Stimulated activated CD4-positive, alpha-beta T cell treated with anti-CD3 and anti-CD28 coated beads, Interleukin-4, amount 100 ng/mL, for 4 hours (primary cell): ENCODE results near the gene SCGB1D4.

Source experiments
- DNase-seq, 2 experiments: peaks; one replicate each; pipeline ENCODE4 v3.0.0-alpha.2; 2020

The SCGB1D4 gene

DNA sequence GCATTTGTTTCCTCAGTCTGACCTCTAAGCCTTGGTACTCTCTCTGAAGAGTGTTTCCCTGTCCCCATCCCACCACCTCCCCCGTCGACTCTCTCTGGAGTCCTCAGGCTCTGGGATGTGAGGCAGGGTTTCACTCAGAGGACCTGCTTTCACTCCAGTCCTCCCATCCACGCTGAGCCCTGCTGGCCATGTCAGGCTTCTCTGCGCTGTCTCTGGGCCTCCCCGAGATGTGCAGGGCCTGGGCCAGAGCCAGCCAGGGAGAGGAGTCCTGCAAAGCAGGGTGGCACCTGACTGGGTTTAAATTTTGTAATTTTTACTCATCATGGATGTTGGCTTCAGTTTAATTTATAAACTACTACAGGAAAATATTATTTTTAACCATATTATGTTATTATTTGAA lies 25.6 kb downstream of the SCGB1D4 start:
- no peak for DNase-seq

DNA sequence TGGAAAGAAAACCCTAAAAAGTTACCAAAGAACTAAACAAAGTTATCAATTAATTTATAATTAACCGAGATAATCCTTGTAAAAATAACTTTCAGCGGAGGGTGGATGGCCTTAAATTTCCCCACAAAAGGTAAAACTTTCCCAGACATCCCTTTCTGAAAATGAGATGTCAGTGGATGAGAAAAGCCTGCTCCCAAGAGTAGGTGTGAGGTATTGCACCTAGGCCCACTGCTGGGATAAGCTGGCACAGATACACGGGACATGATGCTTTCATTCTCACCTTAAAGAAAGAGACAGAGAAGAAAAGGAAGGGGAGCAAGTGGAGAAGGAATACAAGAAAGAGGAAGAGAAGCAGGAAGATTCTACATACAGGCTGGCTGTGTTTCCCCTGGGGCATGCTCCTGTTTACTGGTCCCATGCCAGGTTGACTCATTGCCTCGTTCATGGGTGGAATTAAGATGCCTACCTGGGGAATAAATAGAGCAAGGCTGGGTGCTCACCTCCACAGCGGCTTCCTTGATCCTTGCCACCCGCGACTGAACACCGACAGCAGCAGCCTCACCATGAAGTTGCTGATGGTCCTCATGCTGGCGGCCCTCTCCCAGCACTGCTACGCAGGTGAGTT lies 29.1 kb downstream of the SCGB1D4 start, which contains the start of gene SCGB2A2:
TSS of gene SCGB2A2 (plus strand) at position 505 of the 625 bp plus-strand sequence. CDS start at position 564, 59 bp downstream.
- no peak for DNase-seq

DNA sequence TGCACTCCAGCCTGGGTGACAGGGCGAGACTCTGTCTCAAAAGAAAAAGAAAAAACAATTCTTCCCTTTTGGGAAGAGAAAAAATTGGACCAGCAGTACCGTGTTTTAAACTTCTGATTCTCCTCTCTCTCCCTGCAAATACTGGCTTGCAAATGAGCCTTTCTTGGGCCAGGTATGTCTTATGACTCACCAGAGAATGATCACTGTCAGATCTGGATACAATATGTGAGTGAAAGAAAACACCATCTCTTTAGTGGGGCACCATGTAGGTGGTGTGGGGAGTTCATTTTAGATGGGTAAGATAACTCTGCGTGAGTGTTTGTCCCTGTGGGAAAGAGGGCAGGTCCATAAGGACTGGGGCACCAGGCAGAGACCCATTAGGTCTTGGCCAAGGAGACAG lies 31.3 kb downstream of the SCGB1D4 start:
- no peak for DNase-seq

DNA sequence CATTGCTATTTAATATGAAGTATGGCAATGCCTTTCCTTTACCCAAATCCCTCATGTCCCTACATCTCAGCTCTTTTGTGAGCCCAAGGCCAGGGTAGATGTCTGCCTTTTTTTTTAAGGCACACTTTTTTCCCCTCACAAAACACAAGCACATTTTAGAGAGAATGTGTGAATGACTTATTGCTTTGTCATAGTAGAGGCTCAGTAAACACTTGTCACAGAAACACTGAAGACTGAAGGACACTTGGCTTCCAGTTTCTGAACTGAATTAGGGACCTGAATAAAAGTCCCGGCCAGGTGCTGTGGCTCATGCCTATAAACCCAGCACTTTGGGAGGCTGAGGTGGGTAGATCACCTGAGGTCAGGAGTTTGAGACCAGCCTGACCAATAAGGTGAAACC lies 31.8 kb downstream of the SCGB1D4 start:
- no peak for DNase-seq

DNA sequence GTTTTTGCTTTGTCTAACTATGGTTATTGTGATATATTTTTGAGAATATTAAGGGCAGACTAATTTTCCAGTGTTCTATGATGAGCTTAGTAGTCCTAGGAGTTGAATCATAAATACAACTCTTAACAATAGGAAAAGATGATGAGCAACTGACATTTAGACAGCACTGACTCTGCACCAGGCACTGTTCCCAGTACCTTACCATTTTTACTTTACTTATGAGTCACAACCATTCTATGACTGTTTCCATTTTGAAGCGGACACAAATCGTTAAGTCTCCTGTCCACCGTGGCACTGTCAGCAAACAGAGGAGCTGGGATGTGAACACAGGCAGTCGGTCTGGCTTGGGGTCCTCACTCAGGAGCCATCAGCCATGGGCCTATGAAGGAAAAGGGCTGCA lies 32.3 kb downstream of the SCGB1D4 start:
- DNase-seq, result no peak

DNA sequence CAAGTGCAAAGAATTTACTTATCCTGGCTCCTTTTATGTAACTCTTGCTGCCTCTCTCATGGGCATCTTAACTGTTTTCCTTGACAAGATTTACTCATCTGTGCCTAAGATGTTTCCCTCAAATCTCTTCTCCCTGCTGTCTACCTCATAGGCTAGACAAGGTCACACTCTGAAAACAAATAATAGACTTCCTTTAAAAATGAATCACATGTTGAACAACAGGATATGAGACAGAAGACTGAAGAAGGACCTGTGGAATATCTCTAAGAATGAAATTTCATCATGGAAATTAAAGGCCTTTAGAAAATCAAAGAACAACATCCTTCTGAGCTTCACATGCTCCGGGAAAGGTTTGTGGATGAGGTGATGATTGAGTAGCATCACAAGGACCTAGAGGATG lies 34.9 kb downstream of the SCGB1D4 start:
- no peak for DNase-seq

DNA sequence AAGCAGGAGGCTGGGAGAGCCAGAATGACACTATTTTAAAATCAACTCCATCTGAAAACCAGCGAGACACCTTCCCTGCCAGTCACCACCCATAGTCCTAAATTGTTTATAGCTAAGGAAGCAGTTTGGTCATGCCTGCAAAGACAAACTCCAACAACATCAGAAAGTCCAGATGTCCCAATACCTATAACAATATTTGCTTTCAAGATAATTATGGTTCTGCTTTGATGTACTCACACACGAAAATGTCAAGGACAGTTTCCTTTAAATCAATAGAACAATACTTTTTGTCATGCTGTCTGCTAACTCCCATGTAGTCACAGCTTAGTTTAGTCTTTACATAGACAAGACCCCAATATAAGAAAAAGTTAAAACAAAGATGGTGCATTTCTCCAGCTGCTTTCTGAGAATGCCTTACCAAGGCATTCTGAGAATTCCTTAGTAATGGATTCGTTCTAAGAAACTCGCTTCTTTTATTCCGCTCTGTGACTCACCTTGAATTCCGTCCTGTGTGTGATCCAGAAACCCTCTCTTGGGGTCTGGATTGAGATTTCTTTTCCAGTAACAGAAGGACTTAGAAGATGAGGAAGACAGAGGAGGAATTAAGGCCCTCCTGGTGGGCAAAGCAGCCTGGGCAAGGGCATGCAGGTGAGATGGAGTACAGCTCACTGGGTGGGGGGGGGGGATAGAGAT lies 38.5 kb downstream of the SCGB1D4 start:
- DNase-seq, result no peak

DNA sequence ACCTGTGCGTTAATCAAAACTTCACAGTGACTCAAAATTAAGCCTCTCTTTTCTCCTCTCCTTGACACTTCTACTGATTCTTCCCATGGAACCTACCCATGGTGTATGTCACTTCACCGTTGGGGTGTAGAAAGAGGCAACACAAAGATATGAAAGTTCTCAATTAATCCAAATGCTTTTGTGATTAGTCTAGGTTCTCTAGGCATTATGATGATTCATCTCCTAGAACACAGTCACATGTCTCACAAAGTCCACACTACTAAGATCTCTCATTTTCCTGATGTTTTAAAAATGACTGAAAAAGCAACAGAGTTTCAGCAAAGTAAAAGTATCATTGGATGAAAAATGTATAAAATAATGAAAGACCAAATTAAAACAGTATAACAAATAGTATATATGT lies 42.6 kb downstream of the SCGB1D4 start:
- no peak for DNase-seq

DNA sequence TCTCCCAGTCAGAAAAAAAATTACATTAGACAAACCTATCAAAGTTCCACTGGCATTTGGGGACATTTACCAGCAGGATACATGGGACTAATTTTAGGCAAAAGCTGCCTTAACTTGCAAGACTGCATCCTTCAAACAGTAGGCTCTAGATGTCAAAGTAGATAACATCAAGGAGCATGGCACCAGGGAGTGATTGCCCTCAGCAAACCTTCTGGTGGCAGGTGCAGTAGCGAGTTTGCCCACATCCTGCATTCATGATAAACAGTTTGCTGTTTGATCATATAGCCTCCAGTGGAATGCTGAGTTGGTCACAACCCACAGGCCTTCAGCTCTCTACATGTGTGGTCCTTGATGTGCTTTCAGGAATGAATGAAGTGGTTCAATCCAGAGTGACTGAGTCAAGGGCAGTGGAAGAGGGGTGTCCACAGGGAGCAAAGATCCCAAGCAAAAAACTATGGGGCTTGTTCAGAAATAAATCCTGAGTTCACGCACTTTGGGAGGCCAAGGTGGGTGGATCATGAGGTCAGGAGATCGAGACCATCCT lies 44.8 kb downstream of the SCGB1D4 start:
- no peak for DNase-seq

DNA sequence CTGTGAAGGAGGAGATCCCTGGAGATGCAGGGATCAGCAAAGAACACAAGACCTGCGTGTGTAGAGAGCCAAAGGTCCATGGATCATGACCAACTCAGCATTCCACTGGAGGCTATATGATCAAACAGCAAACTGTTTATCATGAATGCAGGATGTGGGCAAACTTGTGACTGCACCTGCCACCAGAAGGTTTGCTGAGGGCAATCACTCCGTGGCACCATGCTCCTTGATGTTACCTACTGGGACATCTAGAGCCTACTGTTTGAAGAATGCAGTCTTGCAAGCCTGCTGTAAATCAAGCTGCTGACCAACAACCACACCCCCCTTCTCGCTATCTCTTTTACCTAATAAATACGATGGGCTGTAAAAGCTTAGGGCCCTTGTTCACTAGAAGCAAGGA lies 47.2 kb downstream of the SCGB1D4 start:
- DNase-seq, result no peak
